Measurements from ENCODE around the gene ITGB6.

DNA sequence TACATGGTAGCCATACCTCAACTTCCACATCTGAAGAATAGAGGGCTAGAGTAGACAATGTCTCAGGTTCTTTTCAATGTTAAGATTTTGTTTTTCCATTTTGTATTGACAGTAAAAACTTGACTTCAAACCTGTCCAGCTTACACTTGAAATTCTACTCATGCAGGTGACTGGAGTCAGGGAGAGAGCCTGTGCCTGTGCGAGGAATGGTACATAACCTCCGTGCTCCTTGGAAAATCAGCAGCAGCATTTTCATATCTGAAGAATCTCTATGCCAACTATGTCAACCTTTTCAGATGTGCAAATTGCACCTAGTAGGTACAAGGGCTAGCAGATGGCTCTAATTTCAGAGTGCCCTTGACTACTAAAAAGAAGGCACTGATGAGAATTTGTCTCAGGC lies 139.8 kb downstream of the ITGB6 start:
- no peak for TF ChIP-seq POLR2A (IDR thresholded peaks at IDR 0.05)
- TF ChIP-seq, protein P1, sequence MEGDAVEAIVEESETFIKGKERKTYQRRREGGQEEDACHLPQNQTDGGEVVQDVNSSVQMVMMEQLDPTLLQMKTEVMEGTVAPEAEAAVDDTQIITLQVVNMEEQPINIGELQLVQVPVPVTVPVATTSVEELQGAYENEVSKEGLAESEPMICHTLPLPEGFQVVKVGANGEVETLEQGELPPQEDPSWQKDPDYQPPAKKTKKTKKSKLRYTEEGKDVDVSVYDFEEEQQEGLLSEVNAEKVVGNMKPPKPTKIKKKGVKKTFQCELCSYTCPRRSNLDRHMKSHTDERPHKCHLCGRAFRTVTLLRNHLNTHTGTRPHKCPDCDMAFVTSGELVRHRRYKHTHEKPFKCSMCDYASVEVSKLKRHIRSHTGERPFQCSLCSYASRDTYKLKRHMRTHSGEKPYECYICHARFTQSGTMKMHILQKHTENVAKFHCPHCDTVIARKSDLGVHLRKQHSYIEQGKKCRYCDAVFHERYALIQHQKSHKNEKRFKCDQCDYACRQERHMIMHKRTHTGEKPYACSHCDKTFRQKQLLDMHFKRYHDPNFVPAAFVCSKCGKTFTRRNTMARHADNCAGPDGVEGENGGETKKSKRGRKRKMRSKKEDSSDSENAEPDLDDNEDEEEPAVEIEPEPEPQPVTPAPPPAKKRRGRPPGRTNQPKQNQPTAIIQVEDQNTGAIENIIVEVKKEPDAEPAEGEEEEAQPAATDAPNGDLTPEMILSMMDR (IDR thresholded peaks at IDR 0.05), result no peak

Measured in testis (tissue), 2 donors.